HCT116 (cell line): ENCODE data around the gene ZNF32.

Experiments used
- CTCF ChIP-seq, 3 experiments: fragments of 200-600 bp in 1 of 3; sonication (generic) in 1 of 3; IDR thresholded peaks in 2 of 3; conservative IDR thresholded peaks in 1 of 3; 2 replicates each; pipeline ENCODE4 v1.5.1; 2012 to 2017; ENCODE audit warnings: low read depth in 2 of 3, low read length in 2 of 3, antibody characterized with exemption in 1 of 3, borderline replicate concordance in 1 of 3, control low read depth in 1 of 3, mild to moderate bottlenecking in 1 of 3, mixed read lengths in 1 of 3, mixed run types in 1 of 3, moderate library complexity in 1 of 3; ENCODE audit not compliant: insufficient read depth in 1 of 3
- ELF1 ChIP-seq: IDR thresholded peaks from 2 replicates; pipeline ENCODE4 v1.6.1; 2012; ENCODE audit warnings: low read depth, borderline replicate concordance
- EZH2 ChIP-seq: fragments of 200-600 bp; sonication (generic); IDR thresholded peaks from 2 replicates; pipeline ENCODE4 v1.6.1; 2017; ENCODE audit warnings: antibody characterized with exemption, mixed run types
- EZH2phosphoT487 ChIP-seq: fragments of 200-600 bp; IDR thresholded peaks from 2 replicates; pipeline ENCODE4 v1.6.1; 2018; ENCODE audit warnings: antibody characterized with exemption, borderline replicate concordance
- JUND ChIP-seq: IDR thresholded peaks from 2 replicates; pipeline ENCODE4 v1.6.1; 2012
- MAX ChIP-seq: IDR thresholded peaks from 2 replicates; pipeline ENCODE4 v1.6.1; 2012
- POLR2A ChIP-seq: IDR thresholded peaks from 2 replicates; pipeline ENCODE4 v1.7.0; 2011; ENCODE audit warnings: borderline replicate concordance; ENCODE audit not compliant: insufficient read depth, insufficient read length; ENCODE audit errors: extremely low read depth
- POLR2AphosphoS5 ChIP-seq: IDR thresholded peaks from 2 replicates; pipeline ENCODE4 v1.6.1; 2011; ENCODE audit warnings: mild to moderate bottlenecking, low read depth, low read length, moderate library complexity
- RAD21 ChIP-seq: IDR thresholded peaks from 2 replicates; pipeline ENCODE4 v1.6.1; 2012; ENCODE audit warnings: low read depth, mild to moderate bottlenecking
- YY1 ChIP-seq: IDR thresholded peaks from 2 replicates; pipeline ENCODE4 v1.6.1; 2011; ENCODE audit warnings: low read length, low read depth, moderate library complexity, mild to moderate bottlenecking; ENCODE audit not compliant: insufficient replicate concordance; ENCODE audit errors: extremely low read depth
- ZFX ChIP-seq: fragments of 450-650 bp; IDR thresholded peaks from 2 replicates; pipeline ENCODE4 v1.6.1; 2017

GRCh38 chr10:43696909-43697483 lies 48.3 kb upstream of the ZNF32 start:
- TF ChIP-seq CTCF (IDR thresholded peaks at IDR 0.05 in 2 of 3, conservative IDR thresholded peaks at IDR 0.05 in 1 of 3; ENCODE audit: borderline replicate concordance in 1 of 3, insufficient read depth in 1 of 3, low read depth in 2 of 3, low read length in 2 of 3) (no peak), MAX (no peak), POLR2A (no peak), POLR2AphosphoS5 (no peak), RAD21 (no peak), ELF1 (no peak), ZFX (no peak), EZH2phosphoT487 (no peak), YY1 (no peak), EZH2 (no peak), JUND (no peak)
